IgD-negative memory B cell (primary cell): Measurements from ENCODE around the gene ANXA1. TPM values are rescaled to one million over a fixed set of nuclear protein-coding genes. Genes with fewer than 3 reads are reported as not detected.
"Not testable (repeated sequence)": the region's sequence is repeated elsewhere in the genome, so short reads cannot be mapped to it uniquely, and the experiment has no call there.

Experiments used
- H3K27ac Mint-ChIP-seq, 3 donors: one replicate each; pipeline ENCODE4 v1.8.0; 2020 to 2022; ENCODE audit warnings: mild to moderate bottlenecking in 3 of 3, mixed read lengths in 3 of 3, moderate library complexity in 1 of 3
- H3K27me3 Mint-ChIP-seq: one replicate; pipeline ENCODE4 v1.8.0; 2021; ENCODE audit warnings: mixed read lengths
- H3K36me3 Mint-ChIP-seq: one replicate; pipeline ENCODE4 v1.8.0; 2020; ENCODE audit warnings: mild to moderate bottlenecking, mixed read lengths
- H3K4me1 Mint-ChIP-seq, 3 donors: one replicate each; pipeline ENCODE4 v1.8.0; 2020 to 2022; ENCODE audit warnings: mixed read lengths in 3 of 3, mild to moderate bottlenecking in 1 of 3
- H3K4me3 Mint-ChIP-seq, 4 donors: one replicate each; pipeline ENCODE4 v1.8.0; 2020 to 2022; ENCODE audit warnings: mild to moderate bottlenecking in 4 of 4, mixed read lengths in 4 of 4, moderate library complexity in 3 of 4
- H3K9me3 Mint-ChIP-seq, 3 donors: one replicate each; pipeline ENCODE4 v1.8.0; 2020 to 2021; ENCODE audit warnings: mixed read lengths in 3 of 3, mild to moderate bottlenecking in 1 of 3
- polyA plus RNA-seq: library from polyadenylated mRNA; unstranded; fragments of 300-500 nt; fragmentation: Illumina TruSeq; gene quantifications from one replicate; pipeline ENCODE4 v1.2.3, GENCODE V29; 2021

ANXA1 gene
- polyA plus RNA-seq = 10.3 TPM

GRCh38 chr9:73151653-73152542, at the start of gene ANXA1:
Gene ANXA1 (plus strand): TSS chr9:73151865. CDS start chr9:73158536, 6,671 bp downstream.
- H3K4me1 Mint-ChIP-seq = peaks cover 0 to 6% (median 0%) of the 10 kb centered on the region in 3 donors
- H3K27me3 Mint-ChIP-seq = no peaks in the 10 kb centered on the region
- no peaks in the 10 kb centered on the region for H3K9me3 Mint-ChIP-seq
- peak within 1 kb of the TSS in 1 of 4 donors; percentile 80 for H3K4me3 Mint-ChIP-seq
- H3K36me3 Mint-ChIP-seq = no peaks in the 10 kb centered on the region
- peak within 1 kb of the TSS in 1 of 3 donors; percentile 60 for H3K27ac Mint-ChIP-seq

- no peaks in the 10 kb centered on the region for H3K36me3 Mint-ChIP-seq
- H3K9me3 Mint-ChIP-seq = no peaks in the 10 kb centered on the region
- H3K4me3 Mint-ChIP-seq = no peak overlapping the region
- no peak overlapping the region for H3K27ac Mint-ChIP-seq
- H3K4me1 Mint-ChIP-seq = no peaks in the 10 kb centered on the region
- H3K27me3 Mint-ChIP-seq = no peaks in the 10 kb centered on the region
These were observed 47.3 kb upstream of the ANXA1 start for GRCh38 chr9:73104342-73104741.

- no peaks in the 10 kb centered on the region for H3K4me1 Mint-ChIP-seq
- no peaks in the 10 kb centered on the region for H3K9me3 Mint-ChIP-seq
- no peaks in the 10 kb centered on the region for H3K27me3 Mint-ChIP-seq
- no peak overlapping the region for H3K27ac Mint-ChIP-seq
- no peaks in the 10 kb centered on the region for H3K36me3 Mint-ChIP-seq
- H3K4me3 Mint-ChIP-seq = no peak overlapping the region
These were observed 46.7 kb upstream of the ANXA1 start for GRCh38 chr9:73104921-73105320.

GRCh38 chr9:73107489-73108069, 44.1 kb upstream of the ANXA1 start:
- not testable (repeated sequence) for H3K36me3 Mint-ChIP-seq, H3K4me3 Mint-ChIP-seq, H3K4me1 Mint-ChIP-seq, H3K27me3 Mint-ChIP-seq, H3K9me3 Mint-ChIP-seq, H3K27ac Mint-ChIP-seq

GRCh38 chr9:73114058-73114457, 37.6 kb upstream of the ANXA1 start:
- H3K4me3 Mint-ChIP-seq = no peak overlapping the region
- no peaks in the 10 kb centered on the region for H3K9me3 Mint-ChIP-seq
- H3K36me3 Mint-ChIP-seq = peaks cover 1% of the 10 kb centered on the region
- peaks cover 6% of the 10 kb centered on the region for H3K27me3 Mint-ChIP-seq
- no peaks in the 10 kb centered on the region for H3K4me1 Mint-ChIP-seq
- no peak overlapping the region for H3K27ac Mint-ChIP-seq

- peaks cover 1% of the 10 kb centered on the region for H3K36me3 Mint-ChIP-seq
- H3K27ac Mint-ChIP-seq = no peak overlapping the region
- H3K4me1 Mint-ChIP-seq = no peaks in the 10 kb centered on the region
- no peaks in the 10 kb centered on the region for H3K9me3 Mint-ChIP-seq
- H3K27me3 Mint-ChIP-seq = peaks cover 6% of the 10 kb centered on the region
- H3K4me3 Mint-ChIP-seq = no peak overlapping the region
These were observed 36.7 kb upstream of the ANXA1 start for GRCh38 chr9:73114958-73115357.

GRCh38 chr9:73116031-73116430, 35.6 kb upstream of the ANXA1 start:
- H3K27ac Mint-ChIP-seq = no peak overlapping the region
- no peaks in the 10 kb centered on the region for H3K4me1 Mint-ChIP-seq
- no peaks in the 10 kb centered on the region for H3K9me3 Mint-ChIP-seq
- no peaks in the 10 kb centered on the region for H3K36me3 Mint-ChIP-seq
- peaks cover 6% of the 10 kb centered on the region for H3K27me3 Mint-ChIP-seq
- H3K4me3 Mint-ChIP-seq = no peak overlapping the region

GRCh38 chr9:73116880-73117279, 34.8 kb upstream of the ANXA1 start:
- Mint-ChIP-seq H3K36me3 (no peaks in the 10 kb centered on the region), H3K4me1 (no peaks in the 10 kb centered on the region), H3K27me3 (peaks cover 9% of the 10 kb centered on the region), H3K4me3 (no peak overlapping the region), H3K27ac (no peak overlapping the region), H3K9me3 (no peaks in the 10 kb centered on the region)

GRCh38 chr9:73118286-73118685, 33.4 kb upstream of the ANXA1 start:
- H3K36me3 Mint-ChIP-seq = no peaks in the 10 kb centered on the region
- no peaks in the 10 kb centered on the region for H3K4me1 Mint-ChIP-seq
- no peak overlapping the region for H3K27ac Mint-ChIP-seq
- no peak overlapping the region for H3K4me3 Mint-ChIP-seq
- no peaks in the 10 kb centered on the region for H3K9me3 Mint-ChIP-seq
- H3K27me3 Mint-ChIP-seq = peaks cover 5% of the 10 kb centered on the region

- Mint-ChIP-seq H3K27ac (no peak overlapping the region), H3K4me1 (no peaks in the 10 kb centered on the region), H3K4me3 (no peak overlapping the region), H3K27me3 (peaks cover 5% of the 10 kb centered on the region), H3K9me3 (no peaks in the 10 kb centered on the region), H3K36me3 (no peaks in the 10 kb centered on the region)
These were observed 32.6 kb upstream of the ANXA1 start for GRCh38 chr9:73118898-73119554.

GRCh38 chr9:73121375-73121935, 30.2 kb upstream of the ANXA1 start:
- H3K36me3 Mint-ChIP-seq = no peaks in the 10 kb centered on the region
- H3K4me1 Mint-ChIP-seq = no peaks in the 10 kb centered on the region
- H3K9me3 Mint-ChIP-seq = peaks cover 0 to 1% (median 0%) of the 10 kb centered on the region in 3 donors
- H3K27ac Mint-ChIP-seq = no peak overlapping the region
- H3K4me3 Mint-ChIP-seq = no peak overlapping the region
- peaks cover 5% of the 10 kb centered on the region for H3K27me3 Mint-ChIP-seq

GRCh38 chr9:73125651-73126050, 26.0 kb upstream of the ANXA1 start:
- no peak overlapping the region for H3K27ac Mint-ChIP-seq
- H3K36me3 Mint-ChIP-seq = no peaks in the 10 kb centered on the region
- H3K9me3 Mint-ChIP-seq = peaks cover 0 to 1% (median 0%) of the 10 kb centered on the region in 3 donors
- peaks cover 3% of the 10 kb centered on the region for H3K27me3 Mint-ChIP-seq
- no peaks in the 10 kb centered on the region for H3K4me1 Mint-ChIP-seq
- H3K4me3 Mint-ChIP-seq = no peak overlapping the region

- Mint-ChIP-seq H3K9me3 (no peaks in the 10 kb centered on the region), H3K4me1 (peaks cover 5 to 11% (median 10%) of the 10 kb centered on the region in 3 donors), H3K27ac (no peak overlapping the region), H3K4me3 (peak overlapping the region in 1 of 4 donors; percentile 4), H3K36me3 (no peaks in the 10 kb centered on the region), H3K27me3 (no peaks in the 10 kb centered on the region)
These were observed 21.6 kb upstream of the ANXA1 start for GRCh38 chr9:73129941-73130685.

- Mint-ChIP-seq H3K4me1 (peaks cover 5 to 11% (median 10%) of the 10 kb centered on the region in 3 donors), H3K27ac (peak overlapping the region; percentile 33 to 93 (median 48)), H3K36me3 (no peaks in the 10 kb centered on the region), H3K27me3 (peaks cover 2% of the 10 kb centered on the region), H3K9me3 (no peaks in the 10 kb centered on the region), H3K4me3 (peak overlapping the region in 2 of 4 donors; percentile 83 to 97)
These were observed 20.2 kb upstream of the ANXA1 start for GRCh38 chr9:73131461-73131860.
